RWPE2 (cell line): ENCODE measurements around the gene SLC35A5.

Experiments
- ATAC-seq: fragments of 200-7000 bp; cut with Tn5 transposase; 3 replicates; pipeline ENCODE4 v1.9.1; 2021; ENCODE audit warnings: low read depth
- DNase-seq: peaks from one replicate; pipeline ENCODE4 v3.0.0-alpha.2; 2020; ENCODE audit warnings: low spot score
- H3K27ac ChIP-seq: fragments of 450-650 bp; 2 replicates; pipeline ENCODE4 v1.5.1; 2017; ENCODE audit warnings: mild to moderate bottlenecking; ENCODE audit not compliant: poor library complexity, severe bottlenecking
- H3K27me3 ChIP-seq: fragments of 250-450 bp; sonication (Bioruptor Pico); 2 replicates; pipeline ENCODE4 v1.5.1; 2021; ENCODE audit warnings: mild to moderate bottlenecking, moderate library complexity; ENCODE audit not compliant: insufficient read depth, poor library complexity, severe bottlenecking
- H3K36me3 ChIP-seq: fragments of 250-450 bp; sonication (Bioruptor Pico); 2 replicates; pipeline ENCODE4 v1.5.1; 2020; ENCODE audit warnings: low read depth, mild to moderate bottlenecking, moderate library complexity
- H3K4me1 ChIP-seq: fragments of 250-450 bp; sonication (Bioruptor Pico); 2 replicates; pipeline ENCODE4 v1.5.1; 2021; ENCODE audit warnings: mild to moderate bottlenecking, moderate library complexity; ENCODE audit not compliant: insufficient read depth, poor library complexity, severe bottlenecking
- H3K4me3 ChIP-seq: fragments of 250-450 bp; sonication (Bioruptor Pico); 2 replicates; pipeline ENCODE4 v1.5.1; 2021; ENCODE audit warnings: mild to moderate bottlenecking, moderate library complexity; ENCODE audit not compliant: severe bottlenecking
- H3K9me3 ChIP-seq: fragments of 250-450 bp; sonication (Bioruptor Pico); 2 replicates; pipeline ENCODE4 v1.5.1; 2021; ENCODE audit warnings: mild to moderate bottlenecking, moderate library complexity; ENCODE audit not compliant: severe bottlenecking
- CTCF ChIP-seq: fragments of 450-650 bp; IDR thresholded peaks from one replicate; pipeline ENCODE4 v1.5.1; 2017; ENCODE audit warnings: mild to moderate bottlenecking, moderate library complexity; ENCODE audit not compliant: poor library complexity, severe bottlenecking

The SLC35A5 gene

GRCh38 chr3:112611752-112612515 lies 50.1 kb downstream of the SLC35A5 start:
- no peaks in the 10 kb centered on the region for H3K9me3 ChIP-seq
- H3K27me3 ChIP-seq: no peaks in the 10 kb centered on the region
- no peak for DNase-seq
- no peaks in the 10 kb centered on the region for H3K4me1 ChIP-seq
- H3K36me3 ChIP-seq: no peaks in the 10 kb centered on the region
- no peak overlapping the region for H3K4me3 ChIP-seq
- no peak overlapping the region for H3K27ac ChIP-seq
- no peak for TF ChIP-seq CTCF
- no peak for ATAC-seq

- no peak overlapping the region for H3K27ac ChIP-seq
- DNase-seq: no peak
- H3K27me3 ChIP-seq: no peaks in the 10 kb centered on the region
- H3K4me3 ChIP-seq: no peak overlapping the region
- H3K9me3 ChIP-seq: no peaks in the 10 kb centered on the region
- no peaks in the 10 kb centered on the region for H3K4me1 ChIP-seq
- no peak for ATAC-seq
- no peaks in the 10 kb centered on the region for H3K36me3 ChIP-seq
- TF ChIP-seq CTCF: no peak
Measured at GRCh38 chr3:112615989-112616731, 54.3 kb downstream of the SLC35A5 start.

GRCh38 chr3:112617285-112617684 lies 55.4 kb downstream of the SLC35A5 start:
- Histone ChIP-seq H3K4me1 (no peaks in the 10 kb centered on the region), H3K9me3 (no peaks in the 10 kb centered on the region), H3K36me3 (no peaks in the 10 kb centered on the region), H3K27ac (no peak overlapping the region), H3K27me3 (no peaks in the 10 kb centered on the region), H3K4me3 (no peak overlapping the region)
- TF ChIP-seq CTCF: no peak
- DNase-seq (no peak), ATAC-seq (no peak)

- DNase-seq (no peak), ATAC-seq (no peak)
- no peak for TF ChIP-seq CTCF
- no peak overlapping the region for H3K4me3 ChIP-seq
- no peak overlapping the region for H3K27ac ChIP-seq
- H3K4me1 ChIP-seq: no peaks in the 10 kb centered on the region
- H3K27me3 ChIP-seq: no peaks in the 10 kb centered on the region
- H3K36me3 ChIP-seq: no peaks in the 10 kb centered on the region
- H3K9me3 ChIP-seq: no peaks in the 10 kb centered on the region
Measured at GRCh38 chr3:112619295-112619694, 57.5 kb downstream of the SLC35A5 start.

GRCh38 chr3:112623213-112623612 lies 61.4 kb downstream of the SLC35A5 start:
- TF ChIP-seq CTCF: no peak
- Histone ChIP-seq H3K27me3 (no peaks in the 10 kb centered on the region), H3K27ac (no peak overlapping the region), H3K4me1 (peaks cover 9% of the 10 kb centered on the region), H3K4me3 (no peak overlapping the region), H3K36me3 (no peaks in the 10 kb centered on the region; the same call in 1 of the 2 replicates), H3K9me3 (no peaks in the 10 kb centered on the region)
- DNase-seq: no peak
- no peak for ATAC-seq
